CD4-positive, alpha-beta T cell treated with Interleukin-4 for 1 hour (primary cell): ENCODE measurements around the gene USP48.
"Not testable (repeated sequence)": the region's sequence is repeated elsewhere in the genome, so short reads cannot be mapped to it uniquely, and the experiment has no call there.

Experiments
- DNase-seq, 2 donors: peaks; one replicate each; pipeline ENCODE4 v3.0.0-alpha.2; 2020 to 2022

The USP48 gene

DNA sequence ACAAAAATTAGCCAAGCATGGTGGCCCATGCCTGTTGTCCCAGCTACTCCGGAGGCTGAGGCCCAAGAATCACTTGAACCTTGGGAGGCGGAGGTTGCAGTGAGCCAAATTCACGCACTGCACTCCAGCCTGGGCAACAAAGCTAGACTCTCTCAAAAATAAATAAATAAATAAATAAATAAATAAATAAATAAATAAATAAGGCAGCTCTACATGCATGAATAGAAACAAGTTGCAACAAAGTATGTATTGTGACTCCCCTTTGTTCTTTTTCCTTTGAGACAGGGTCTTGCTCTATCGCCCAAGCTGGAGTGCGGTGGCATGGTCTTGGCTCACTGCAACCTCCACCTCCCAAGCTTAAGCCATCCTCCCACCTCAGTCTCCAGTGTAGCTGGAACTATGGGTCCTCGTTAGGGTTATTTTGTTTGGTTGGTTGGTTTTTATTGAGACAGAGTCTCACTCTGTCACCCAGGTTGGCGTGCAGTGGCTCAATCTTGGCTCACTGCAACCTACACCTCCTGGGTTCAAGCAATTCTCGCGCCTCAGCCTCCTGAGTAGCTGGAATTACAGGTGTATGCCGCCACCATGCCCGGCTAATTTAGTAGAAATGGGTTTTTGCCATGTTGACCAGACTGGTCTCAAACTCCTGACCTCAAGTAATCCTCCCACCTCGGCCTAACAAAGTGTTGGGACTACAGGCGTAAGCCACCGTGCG is 8.0 kb downstream of the USP48 start:
- no peak for DNase-seq

DNA sequence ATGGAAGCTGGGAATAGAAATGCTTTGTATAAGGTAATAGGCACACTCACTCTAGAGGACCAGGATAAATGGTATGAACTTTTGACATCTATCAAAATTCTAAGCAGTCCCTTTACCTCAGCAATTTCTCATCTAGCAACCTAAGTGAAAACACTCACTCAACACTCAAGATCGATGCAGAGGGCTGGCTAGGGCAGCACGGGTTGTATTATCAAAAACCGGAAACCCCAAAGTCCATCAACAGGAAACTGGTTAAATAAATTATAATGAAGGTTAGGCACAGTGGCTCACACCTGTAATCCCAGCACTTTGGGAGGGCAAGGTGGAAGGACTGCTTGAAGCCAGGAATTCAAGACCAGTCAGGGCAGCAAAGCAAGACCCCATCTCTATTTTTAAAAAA is 9.4 kb downstream of the USP48 start:
- DNase-seq: peak in 1 of 2 donors; percentile 42

DNA sequence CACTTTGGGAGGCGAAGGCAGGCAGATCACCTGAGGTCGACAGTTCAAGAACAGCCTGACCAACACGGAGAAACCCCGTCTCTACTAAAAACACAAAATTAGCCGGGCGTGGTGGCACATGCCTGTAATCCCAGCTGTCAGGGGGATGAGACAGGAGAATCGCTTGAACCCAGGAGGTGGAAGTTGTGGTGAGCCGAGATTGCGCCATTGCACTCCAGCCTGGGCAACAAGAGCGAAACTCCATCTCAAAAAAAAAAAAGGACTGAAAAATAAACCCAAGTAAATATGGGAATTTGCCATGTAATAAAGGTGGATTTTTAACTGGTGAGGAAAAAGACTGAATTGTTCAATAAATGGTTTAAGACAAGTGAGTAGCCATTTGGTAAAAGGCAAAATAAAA is 11.3 kb downstream of the USP48 start:
- not testable (repeated sequence) for DNase-seq

GRCh38 chr1:21770602-21771001 is 12.3 kb downstream of the USP48 start:
- not testable (repeated sequence) for DNase-seq

DNA sequence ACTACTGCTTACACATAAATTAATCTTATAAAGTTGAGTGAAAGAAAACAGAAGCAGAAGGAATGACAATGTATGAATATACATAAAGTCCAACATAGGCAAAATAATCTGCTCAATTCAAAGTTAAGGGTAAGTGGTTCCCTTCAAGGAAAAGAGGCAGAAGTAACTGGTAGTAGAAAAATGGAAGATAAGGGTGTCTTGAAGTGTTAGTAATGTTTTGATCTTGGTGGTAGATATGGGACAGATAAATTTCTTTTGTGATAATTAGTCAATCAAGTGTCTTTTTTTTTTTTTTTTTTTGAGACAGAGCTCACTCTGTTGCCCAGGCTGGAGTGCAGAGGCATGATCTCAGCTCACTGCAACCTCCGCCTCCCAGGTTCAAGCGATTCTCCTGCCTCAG is 12.7 kb downstream of the USP48 start:
- DNase-seq: no peak

- DNase-seq: not testable (repeated sequence)
Measured at GRCh38 chr1:21767106-21767505, 15.8 kb downstream of the USP48 start.

- no peak for DNase-seq
Measured at GRCh38 chr1:21766210-21766609, 16.7 kb downstream of the USP48 start.

GRCh38 chr1:21764615-21765423 is 18.1 kb downstream of the USP48 start:
- DNase-seq: peak in 1 of 2 donors; percentile 51

- no peak for DNase-seq
Measured at GRCh38 chr1:21763694-21764419, 19.1 kb downstream of the USP48 start.

DNA sequence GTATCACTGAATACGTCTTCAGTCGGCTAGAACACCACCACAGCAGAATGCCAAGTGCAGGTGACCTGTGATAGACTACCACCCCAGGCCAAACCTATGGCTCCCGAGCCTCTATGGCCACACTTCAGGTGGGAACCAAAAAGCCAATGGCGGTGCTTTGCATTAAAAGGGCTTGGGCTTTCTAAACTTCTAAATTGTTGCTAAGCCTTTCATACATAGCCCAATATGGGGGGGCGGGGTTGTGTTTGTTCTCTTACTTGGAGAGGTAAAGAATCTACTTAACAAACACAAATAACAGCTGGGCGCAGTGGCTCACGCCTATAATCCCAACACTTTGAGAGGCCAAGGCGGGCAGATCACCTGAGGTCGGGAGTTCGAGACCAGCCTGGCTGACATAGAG is 19.7 kb downstream of the USP48 start:
- no peak for DNase-seq

DNA sequence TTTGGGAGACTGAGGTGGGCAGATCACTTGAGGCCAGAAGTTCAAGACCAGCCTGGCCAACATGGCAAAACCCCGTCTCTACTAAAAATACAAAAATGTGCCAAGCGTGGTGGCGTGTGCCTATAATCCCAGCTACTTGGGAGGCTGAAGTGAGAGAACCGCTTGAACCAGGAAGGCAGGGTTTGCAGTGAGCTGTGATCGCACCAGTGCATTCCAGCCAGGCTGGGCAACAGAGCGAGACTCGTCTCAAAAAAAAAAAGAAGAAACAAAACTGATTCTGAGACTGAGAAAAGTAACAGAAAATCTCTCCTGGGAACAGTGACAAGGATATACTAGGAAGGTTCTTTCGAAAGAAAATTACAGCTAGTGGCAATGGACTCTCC is 20.9 kb downstream of the USP48 start:
- DNase-seq: no peak

DNA sequence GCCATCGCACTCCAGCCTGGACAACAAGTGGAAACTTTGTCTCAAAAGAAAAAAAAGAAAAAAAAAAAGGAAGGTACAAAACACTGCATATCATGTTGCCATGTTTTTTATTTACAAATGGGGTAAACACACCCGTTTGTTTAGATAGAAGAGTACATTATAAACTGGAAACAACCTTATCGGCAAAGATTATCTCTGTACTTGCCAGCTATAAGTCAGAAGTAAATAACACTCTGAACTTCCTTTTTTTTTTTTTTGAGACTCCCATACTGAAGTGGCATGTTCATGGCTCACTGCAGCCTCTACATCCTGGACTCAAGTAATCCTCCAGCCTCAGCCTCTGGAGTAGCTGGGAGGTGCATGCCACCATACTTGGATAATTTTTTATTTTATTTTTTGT is 21.9 kb downstream of the USP48 start:
- DNase-seq: no peak

GRCh38 chr1:21759818-21760217 is 23.1 kb downstream of the USP48 start:
- no peak for DNase-seq

GRCh38 chr1:21759182-21759581 is 23.8 kb downstream of the USP48 start:
- no peak for DNase-seq

- no peak for DNase-seq
Measured at GRCh38 chr1:21758614-21759013, 24.3 kb downstream of the USP48 start.

DNA sequence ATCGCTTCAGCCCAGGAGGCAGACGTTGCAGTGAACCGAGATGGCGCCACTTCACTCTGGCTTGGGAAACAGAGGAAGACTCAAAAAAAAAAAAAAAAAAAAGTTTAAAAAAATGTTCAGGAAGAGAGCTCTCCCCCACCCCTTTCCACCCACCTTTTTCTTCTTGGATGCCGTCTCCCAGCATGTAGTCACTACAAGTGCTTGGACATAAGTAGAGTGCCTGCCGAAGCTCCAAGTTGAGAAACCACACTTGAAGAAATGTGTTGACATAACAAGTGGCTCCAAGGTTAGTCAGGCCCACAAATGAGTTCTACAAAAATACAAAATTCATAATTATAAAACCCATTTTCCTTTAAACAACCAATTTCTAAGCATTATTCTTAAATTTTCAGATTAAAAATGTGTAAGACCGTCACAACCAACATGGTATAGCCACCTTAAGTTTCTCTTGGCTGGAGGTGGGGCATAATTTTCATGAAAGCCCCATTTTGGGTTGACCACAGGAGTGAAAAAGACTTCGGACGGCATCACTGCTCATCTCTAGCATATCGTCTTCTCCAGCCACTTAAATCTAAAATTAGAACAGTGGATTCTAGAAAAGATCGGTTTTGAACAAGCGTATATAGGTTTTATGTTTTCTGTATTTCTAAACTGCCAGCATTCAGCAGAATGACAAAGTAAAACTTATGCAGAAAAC is 26.4 kb downstream of the USP48 start:
- DNase-seq: no peak

DNA sequence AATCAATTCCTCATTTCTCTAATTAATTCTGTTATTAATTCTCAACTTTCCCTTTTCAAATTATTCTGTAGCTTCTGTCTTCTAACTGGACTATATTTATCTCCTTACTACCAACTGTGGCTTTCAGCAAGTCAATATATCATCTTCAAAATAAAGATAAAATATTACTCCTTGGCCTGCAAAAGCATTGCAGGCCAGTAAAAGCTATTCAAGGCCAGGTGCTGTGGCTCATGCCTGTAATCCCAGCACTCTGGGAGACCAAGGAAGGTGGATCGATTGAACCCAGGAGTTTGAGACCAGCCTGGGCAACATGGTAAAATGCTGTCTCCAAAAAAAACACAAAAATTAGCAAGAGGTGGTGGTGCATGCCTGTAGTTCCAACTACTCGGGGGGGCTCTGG is 27.9 kb downstream of the USP48 start:
- no peak for DNase-seq

DNA sequence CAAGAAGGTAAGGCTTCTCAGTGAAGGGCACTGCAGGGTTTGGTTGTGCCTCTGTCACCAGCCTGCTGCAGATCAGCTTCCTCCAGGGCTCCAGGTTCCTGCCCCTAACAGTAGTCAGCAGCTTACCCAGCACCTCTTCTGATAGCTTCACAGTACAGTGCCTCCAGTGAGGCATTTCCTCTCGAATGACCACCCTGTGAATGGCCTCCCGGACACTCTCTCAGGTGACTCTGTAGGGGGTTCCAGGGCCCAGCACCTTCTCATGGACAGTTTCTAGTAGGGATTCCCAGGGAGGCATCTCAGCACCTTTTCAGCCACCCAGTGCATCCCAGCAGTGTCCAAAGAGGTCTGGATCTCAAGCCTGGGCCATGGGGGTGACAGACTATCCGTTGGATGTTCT is 28.4 kb downstream of the USP48 start:
- DNase-seq: no peak

DNA sequence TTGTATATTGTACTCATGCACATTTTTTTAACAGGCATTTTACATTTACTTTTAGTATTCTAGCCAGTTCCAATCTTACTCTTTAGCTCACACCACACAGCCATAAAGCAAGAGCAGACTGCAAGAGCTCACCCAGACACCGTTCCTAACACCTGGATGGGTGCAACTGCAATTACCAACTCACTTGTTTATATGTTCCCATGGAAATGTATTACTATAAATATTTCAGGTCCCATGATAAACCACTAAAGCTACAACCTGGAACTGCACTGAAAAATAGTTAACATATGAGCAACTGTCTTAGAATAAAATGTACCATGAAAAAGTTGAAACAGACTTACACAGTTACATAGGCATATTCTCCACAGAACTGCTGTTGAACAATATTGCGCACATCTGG is 30.8 kb downstream of the USP48 start:
- DNase-seq: no peak

DNA sequence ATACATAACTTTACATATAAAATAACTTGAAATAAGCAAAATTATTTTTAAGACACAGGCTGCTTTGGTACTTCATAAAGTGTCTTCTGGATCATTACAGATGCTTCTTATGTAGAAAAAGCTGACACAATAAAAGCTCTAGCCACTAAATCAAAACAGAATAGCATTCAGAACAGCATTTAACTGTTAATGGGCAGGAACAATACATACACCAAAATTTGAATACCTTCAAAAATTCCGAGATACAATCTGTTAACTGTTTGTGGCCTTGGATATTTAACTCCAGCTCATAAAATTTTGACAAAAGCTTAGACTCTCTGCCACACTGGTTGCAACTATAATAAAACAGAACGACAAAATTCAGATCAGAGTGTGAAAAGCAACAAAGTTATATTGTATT is 31.7 kb downstream of the USP48 start:
- no peak for DNase-seq

DNA sequence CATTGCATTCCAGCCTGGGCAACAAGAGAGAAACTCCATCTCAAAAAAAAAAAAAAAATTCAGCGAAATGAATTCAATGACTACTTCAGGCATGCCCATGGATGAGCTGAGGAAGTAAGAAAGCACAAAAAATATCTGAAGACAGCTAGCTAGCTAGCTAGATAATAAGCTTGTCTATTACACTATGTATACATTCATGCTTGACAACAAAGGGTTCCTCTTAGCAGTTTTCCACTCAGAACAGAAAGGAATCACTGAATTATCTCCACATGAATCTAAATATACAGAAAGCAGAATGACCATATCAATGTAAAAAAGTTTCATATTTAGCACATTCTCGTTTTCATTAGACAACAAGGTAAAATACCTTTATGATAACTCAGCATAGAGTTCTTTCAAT is 32.1 kb downstream of the USP48 start:
- no peak for DNase-seq

DNA sequence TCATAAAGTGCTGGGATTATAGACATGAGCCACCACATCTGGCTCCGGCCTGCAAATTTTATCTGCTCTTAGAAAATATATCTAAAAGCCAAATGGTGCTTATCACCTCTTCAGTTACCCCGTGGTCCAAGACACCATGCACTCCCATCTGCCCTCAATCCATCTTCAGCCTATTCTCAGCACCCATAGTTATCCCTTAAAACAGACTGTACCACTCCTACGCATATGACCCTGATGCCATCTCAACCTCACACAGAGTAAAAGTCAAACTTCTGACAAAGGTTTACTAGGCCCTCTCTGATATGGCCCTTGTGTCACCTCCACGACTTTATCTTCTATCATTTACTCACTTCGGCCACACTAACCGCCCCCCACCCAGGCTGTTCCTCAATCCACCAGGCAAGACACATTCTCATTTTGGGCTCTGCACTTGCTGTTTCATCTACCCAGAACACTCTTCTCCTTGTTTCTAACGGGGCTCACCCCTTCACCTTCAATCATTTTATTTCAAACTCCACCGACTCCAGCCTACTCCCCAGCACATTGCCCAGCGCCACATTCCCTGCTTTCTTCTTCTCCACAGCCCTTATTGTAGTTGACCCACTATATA is 33.0 kb downstream of the USP48 start:
- DNase-seq: no peak

- no peak for DNase-seq
Measured at GRCh38 chr1:21749109-21749508, 33.8 kb downstream of the USP48 start.
